WI38 (cell line): ENCODE measurements around the gene TAS2R14.

Source experiments
- H3K4me3 ChIP-seq: 2 replicates; pipeline ENCODE4 v1.5.1; 2011; ENCODE audit warnings: low read depth, mild to moderate bottlenecking, control low read depth, low read length
- TF ChIP-seq, protein P1 (sequence below): IDR thresholded peaks from 2 replicates; pipeline ENCODE4 v1.5.1; 2012; ENCODE audit warnings: low read depth, mild to moderate bottlenecking, control low read depth, low read length

Gene TAS2R14, protein sequence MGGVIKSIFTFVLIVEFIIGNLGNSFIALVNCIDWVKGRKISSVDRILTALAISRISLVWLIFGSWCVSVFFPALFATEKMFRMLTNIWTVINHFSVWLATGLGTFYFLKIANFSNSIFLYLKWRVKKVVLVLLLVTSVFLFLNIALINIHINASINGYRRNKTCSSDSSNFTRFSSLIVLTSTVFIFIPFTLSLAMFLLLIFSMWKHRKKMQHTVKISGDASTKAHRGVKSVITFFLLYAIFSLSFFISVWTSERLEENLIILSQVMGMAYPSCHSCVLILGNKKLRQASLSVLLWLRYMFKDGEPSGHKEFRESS

GRCh38 chr12:10939163-10939562, at the start of gene TAS2R14:
Gene TAS2R14, minus strand, starts transcription at chr12:10939263. Its CDS starts 56 bp downstream, at chr12:10939207.
- TF ChIP-seq, protein P1, sequence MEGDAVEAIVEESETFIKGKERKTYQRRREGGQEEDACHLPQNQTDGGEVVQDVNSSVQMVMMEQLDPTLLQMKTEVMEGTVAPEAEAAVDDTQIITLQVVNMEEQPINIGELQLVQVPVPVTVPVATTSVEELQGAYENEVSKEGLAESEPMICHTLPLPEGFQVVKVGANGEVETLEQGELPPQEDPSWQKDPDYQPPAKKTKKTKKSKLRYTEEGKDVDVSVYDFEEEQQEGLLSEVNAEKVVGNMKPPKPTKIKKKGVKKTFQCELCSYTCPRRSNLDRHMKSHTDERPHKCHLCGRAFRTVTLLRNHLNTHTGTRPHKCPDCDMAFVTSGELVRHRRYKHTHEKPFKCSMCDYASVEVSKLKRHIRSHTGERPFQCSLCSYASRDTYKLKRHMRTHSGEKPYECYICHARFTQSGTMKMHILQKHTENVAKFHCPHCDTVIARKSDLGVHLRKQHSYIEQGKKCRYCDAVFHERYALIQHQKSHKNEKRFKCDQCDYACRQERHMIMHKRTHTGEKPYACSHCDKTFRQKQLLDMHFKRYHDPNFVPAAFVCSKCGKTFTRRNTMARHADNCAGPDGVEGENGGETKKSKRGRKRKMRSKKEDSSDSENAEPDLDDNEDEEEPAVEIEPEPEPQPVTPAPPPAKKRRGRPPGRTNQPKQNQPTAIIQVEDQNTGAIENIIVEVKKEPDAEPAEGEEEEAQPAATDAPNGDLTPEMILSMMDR = no peak

DNA sequence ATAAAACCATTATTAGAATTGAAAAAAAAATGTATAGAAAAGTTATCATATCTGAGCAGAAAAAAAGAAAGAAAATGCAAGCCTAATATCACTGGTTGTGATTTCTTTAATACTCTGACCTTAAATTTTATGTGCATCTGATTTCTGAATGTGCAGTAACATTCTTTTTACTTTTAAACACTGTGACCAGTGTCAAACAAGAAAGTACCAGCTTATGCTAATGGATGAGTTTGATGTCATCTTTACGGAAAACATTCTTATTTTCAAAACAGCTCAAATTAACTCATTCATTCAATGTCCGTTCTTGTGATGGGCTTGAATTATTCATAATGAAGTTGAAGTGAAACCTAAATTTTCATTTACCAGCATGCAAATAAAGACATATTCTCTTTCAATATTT, 47.7 kb upstream of the TAS2R14 start, which contains the start of gene TAS2R50:
Gene TAS2R50 (minus strand): TSS at position 101 of the 400 bp plus-strand sequence. CDS start 52 bp downstream, at position 49.
- H3K4me3 ChIP-seq = no peak within 1 kb of the TSS
- TF ChIP-seq, protein P1 = no peak

More at GRCh38 chr12:10939163-10939562, at the start of gene TAS2R14:
- H3K4me3 ChIP-seq = no peak within 1 kb of the TSS

DNA sequence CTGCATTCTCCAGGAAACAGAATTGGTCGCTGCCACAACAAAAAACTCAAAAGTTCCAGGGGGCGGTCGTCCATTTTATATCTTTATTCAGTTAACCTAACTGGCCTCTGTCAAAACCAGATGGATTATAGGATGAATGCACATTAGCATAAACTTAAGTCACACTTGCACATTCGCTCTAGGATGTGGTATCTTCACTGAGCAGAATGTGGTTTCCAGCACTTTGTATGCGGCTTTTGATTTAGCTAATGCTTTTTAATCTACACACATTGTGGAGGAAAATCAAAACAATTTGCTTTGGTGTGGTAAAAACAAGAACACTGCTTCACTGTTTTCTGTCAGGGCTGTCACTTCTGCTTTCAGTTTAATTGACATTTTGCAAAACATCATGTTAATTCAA, 43.2 kb upstream of the TAS2R14 start:
- no peak overlapping the region for H3K4me3 ChIP-seq
- TF ChIP-seq, protein P1 = no peak

DNA sequence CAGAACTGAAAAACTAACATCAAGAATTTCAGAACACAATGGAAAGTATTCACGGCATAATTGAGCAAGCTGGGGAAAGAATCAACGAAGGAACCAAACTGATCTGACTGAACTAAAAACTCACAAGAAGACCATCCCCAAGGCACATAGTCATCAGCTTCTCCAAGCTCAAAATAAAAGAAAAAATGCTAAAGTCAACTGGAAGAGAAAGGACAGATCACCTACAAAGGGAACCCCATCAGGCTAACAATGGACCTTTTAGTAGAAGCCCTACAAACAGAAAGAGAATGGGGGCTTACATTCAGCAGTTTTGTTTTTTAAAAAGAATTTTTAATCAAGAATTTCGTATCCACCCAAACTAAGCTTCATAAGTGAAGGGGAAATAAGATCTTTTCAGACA, 35.9 kb upstream of the TAS2R14 start:
- TF ChIP-seq, protein P1 = no peak
- no peak overlapping the region for H3K4me3 ChIP-seq

GRCh38 chr12:10968765-10969456, 29.8 kb upstream of the TAS2R14 start:
- TF ChIP-seq, protein P1 = no peak
- no peak overlapping the region for H3K4me3 ChIP-seq

DNA sequence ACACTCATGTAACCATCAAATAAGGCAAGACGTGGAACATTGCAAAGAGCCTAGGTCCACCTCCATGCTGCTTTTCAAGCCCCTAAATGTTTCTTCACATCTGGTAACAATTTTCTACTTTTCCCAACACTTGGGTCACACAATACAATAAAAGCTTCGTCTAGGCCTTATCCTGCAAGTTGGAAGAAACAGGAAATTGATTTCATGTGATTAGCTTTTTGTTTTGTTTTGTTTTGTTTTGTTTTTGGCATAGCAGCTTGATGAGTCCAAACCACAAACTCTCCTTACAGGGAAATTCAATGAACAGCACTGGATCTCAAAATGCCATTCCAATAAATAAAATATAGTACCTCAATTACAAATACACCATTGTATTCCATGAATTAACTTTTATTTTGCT, 28.3 kb upstream of the TAS2R14 start:
- H3K4me3 ChIP-seq = no peak overlapping the region
- TF ChIP-seq, protein P1 = no peak

DNA sequence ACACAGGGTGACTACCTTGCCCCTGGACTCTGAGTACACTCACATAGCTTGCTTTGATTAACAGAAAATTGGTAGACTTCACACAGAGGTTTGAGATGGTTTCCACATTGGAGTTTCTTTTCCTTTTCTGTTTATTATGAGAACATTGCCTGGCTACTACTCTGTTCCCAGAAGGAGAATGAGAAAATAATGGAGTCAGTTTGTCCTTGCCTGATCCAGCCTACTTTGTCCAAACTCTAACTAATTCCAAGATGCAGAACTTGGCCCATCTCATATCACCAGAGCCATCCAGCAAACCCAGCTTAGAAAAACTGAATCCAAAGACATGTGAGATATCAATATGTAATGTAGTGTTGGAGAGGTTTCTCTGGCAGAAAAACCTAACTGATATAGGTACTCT, 27.3 kb upstream of the TAS2R14 start:
- TF ChIP-seq, protein P1 = no peak
- H3K4me3 ChIP-seq = no peak overlapping the region
